BE2C (cell line): ENCODE measurements around the gene GPRC5B.

ENCODE experiments used
- DNase-seq: peaks from one replicate; pipeline ENCODE4 v3.0.0-alpha.2; 2020
- H3K27me3 ChIP-seq: fragments of 250-450 bp; sonication (Bioruptor Pico); 2 replicates; pipeline ENCODE4 v1.5.1; 2020; ENCODE audit warnings: mild to moderate bottlenecking
- H3K36me3 ChIP-seq: fragments of 250-450 bp; sonication (Bioruptor Pico); 2 replicates; pipeline ENCODE4 v1.5.1; 2020; ENCODE audit warnings: mild to moderate bottlenecking
- H3K4me1 ChIP-seq: fragments of 250-450 bp; sonication (Bioruptor Pico); 2 replicates; pipeline ENCODE4 v1.5.1; 2020
- H3K4me3 ChIP-seq: 2 replicates; pipeline ENCODE4 v1.5.1; 2011; ENCODE audit warnings: low read depth, low read length
- H3K9me3 ChIP-seq: fragments of 250-450 bp; sonication (Bioruptor Pico); 2 replicates; pipeline ENCODE4 v1.5.1; 2020
- TF ChIP-seq, protein P1 (sequence below): IDR thresholded peaks from 2 replicates; pipeline ENCODE4 v1.5.1; 2012; ENCODE audit warnings: mild to moderate bottlenecking, low read depth, low read length

GPRC5B gene

DNA sequence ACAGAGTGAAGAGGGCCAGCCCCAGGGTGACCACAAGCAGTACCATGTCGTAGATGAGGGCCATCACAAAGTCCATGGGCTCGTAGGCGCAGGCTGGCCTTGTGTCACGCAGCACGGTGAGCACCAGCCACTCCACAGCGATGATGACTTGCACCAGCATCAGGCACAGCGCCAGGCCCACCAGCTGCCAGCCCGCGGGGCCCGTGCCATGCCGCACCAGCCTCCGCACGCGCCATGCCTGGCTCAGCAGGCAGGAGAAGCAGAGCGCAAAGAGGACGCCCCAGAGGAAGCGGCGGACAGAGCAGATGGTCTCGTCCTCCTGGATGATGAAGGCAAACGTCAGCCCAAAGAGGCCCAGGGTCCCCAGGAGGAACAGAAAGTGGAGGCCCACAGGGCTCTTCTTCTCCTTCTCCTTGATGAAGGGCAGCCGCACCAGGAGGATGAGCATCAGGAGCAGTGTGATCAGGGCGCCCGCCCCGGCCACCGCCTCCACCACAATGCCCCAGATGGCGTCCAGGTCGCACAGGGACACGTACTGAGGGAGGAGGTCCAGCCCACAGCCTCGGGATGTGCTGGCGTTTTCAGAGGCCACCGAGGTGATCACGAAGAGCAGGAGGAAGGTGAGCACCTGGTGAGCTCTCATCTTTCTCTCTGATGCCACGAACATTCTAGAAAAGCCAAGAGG is 12.3 kb downstream of the GPRC5B start:
- TF ChIP-seq, protein P1, sequence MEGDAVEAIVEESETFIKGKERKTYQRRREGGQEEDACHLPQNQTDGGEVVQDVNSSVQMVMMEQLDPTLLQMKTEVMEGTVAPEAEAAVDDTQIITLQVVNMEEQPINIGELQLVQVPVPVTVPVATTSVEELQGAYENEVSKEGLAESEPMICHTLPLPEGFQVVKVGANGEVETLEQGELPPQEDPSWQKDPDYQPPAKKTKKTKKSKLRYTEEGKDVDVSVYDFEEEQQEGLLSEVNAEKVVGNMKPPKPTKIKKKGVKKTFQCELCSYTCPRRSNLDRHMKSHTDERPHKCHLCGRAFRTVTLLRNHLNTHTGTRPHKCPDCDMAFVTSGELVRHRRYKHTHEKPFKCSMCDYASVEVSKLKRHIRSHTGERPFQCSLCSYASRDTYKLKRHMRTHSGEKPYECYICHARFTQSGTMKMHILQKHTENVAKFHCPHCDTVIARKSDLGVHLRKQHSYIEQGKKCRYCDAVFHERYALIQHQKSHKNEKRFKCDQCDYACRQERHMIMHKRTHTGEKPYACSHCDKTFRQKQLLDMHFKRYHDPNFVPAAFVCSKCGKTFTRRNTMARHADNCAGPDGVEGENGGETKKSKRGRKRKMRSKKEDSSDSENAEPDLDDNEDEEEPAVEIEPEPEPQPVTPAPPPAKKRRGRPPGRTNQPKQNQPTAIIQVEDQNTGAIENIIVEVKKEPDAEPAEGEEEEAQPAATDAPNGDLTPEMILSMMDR, result no peak
- no peaks in the 10 kb centered on the region for H3K36me3 ChIP-seq
- DNase-seq, result no peak

DNA sequence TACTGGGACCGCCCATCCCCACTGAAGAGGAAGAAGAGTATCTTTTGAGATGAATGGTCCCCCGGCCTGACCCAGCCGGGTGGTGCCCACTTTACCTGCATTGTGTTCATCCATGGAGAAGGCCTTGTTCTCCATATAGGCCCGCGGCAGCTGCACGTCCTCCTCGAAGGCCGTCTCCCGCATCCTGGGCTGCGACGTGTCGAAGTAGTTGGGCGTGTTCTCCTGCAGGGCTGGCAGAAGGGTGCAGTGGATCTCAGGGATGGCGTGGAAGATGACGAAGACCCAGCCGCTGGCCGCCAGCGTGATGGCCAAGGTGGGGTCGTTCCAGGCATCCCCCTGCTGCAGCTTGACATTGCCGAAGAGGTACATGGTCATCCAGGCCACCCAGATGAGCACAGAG is 12.9 kb downstream of the GPRC5B start:
- DNase-seq, result no peak
- no peaks in the 10 kb centered on the region for H3K27me3 ChIP-seq
- no peaks in the 10 kb centered on the region for H3K36me3 ChIP-seq
- no peaks in the 10 kb centered on the region for H3K9me3 ChIP-seq
- no peaks in the 10 kb centered on the region for H3K4me1 ChIP-seq
- no peak overlapping the region for H3K4me3 ChIP-seq
- TF ChIP-seq, protein P1, result no peak

More for the DNA sequence above, 12.3 kb downstream of the GPRC5B start:
- H3K27me3 ChIP-seq, result no peaks in the 10 kb centered on the region
- no peaks in the 10 kb centered on the region for H3K4me1 ChIP-seq
- H3K4me3 ChIP-seq, result no peak overlapping the region
- H3K9me3 ChIP-seq, result no peaks in the 10 kb centered on the region

DNA sequence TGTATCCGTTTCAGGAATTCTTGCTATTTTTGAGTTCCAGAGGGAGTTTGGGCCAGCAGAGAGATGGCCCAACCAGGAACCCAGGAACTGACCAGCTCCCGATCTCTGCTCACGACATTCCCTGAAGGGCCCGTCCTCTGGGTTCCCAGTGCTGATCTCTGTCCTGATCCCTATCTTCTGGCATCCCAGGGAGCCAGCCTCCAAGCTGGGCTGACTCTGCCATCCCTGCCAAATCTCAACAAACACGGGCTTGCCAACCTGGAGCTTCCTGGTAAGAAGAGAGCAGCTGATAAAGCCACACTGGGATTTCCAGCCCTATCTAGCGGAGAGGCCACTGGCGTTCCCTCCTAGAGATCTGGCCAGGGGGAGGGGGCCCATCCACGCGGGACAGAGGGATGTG is 16.2 kb downstream of the GPRC5B start:
- Histone ChIP-seq H3K4me1 (no peaks in the 10 kb centered on the region), H3K36me3 (no peaks in the 10 kb centered on the region), H3K4me3 (no peak overlapping the region), H3K9me3 (no peaks in the 10 kb centered on the region), H3K27me3 (no peaks in the 10 kb centered on the region)
- TF ChIP-seq, protein P1, result no peak
- no peak for DNase-seq

DNA sequence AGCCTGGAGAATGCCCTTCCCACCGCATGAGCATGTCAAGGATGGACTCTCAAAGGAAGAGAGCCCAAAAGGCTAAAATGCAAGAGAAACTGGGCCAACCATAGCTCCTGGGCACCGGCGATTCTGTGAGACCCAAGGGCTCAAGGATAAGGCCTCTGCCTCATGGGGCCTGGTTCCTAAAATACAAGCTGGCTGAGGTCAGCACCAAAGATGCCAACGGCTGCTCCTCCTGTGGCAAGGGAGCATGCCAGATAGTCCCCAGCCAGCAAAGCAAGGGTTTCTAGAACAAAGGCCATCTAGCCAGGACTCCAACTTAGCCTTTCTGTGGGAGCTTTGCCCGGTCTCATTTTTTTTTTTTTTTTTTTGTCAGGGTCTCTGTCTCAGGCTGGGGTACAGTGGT is 20.1 kb downstream of the GPRC5B start:
- Histone ChIP-seq H3K4me1 (no peaks in the 10 kb centered on the region), H3K4me3 (no peak overlapping the region), H3K9me3 (no peaks in the 10 kb centered on the region), H3K36me3 (no peaks in the 10 kb centered on the region), H3K27me3 (no peaks in the 10 kb centered on the region)
- TF ChIP-seq, protein P1, result no peak
- DNase-seq, result no peak

DNA sequence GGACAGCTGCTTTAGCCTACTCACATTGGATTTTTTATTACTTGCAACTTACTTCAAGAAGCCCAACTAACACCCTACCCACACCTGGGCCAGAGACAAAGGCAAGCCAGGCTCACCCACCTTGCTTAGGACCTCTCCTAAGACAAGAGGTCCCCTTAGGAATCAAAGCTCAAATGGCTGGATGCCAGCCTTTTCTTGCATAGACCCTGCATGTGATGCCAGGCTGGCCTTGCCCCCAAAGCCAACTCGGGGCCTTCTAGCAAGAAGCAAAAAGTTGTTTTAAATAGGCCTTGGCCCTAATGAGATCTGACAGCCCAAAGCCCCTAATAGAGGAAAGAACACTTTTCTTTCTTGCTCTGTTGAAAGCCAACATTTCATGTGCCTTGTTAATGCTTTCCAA is 20.7 kb downstream of the GPRC5B start:
- DNase-seq, result no peak

DNA sequence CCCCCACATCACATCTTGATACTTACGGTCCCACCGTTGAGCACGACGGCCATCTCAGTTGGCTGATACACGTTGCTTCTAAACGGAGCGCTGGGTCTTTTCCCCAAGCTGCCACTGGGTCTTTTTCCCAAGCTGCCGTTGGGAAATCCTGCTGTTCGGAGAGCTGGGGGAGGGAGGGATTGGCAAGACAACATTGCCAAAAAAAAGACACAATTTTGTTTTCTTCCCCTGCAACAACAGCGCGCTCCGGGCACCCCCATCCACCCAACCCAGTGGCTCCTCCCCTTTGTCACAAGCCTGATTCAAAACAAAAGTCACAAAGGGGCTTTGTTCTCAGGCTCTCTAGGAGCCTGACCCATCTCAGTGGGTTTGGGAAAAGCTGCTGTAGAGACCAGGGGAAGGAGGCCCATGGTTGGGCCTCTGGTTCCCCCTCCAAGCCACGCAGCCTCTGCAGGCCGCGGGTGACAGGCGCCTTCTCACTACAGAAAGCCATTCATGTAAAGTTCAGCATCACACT is 22.8 kb downstream of the GPRC5B start:
- H3K36me3 ChIP-seq, result no peaks in the 10 kb centered on the region
- H3K9me3 ChIP-seq, result no peaks in the 10 kb centered on the region
- no peaks in the 10 kb centered on the region for H3K27me3 ChIP-seq
- H3K4me3 ChIP-seq, result no peak overlapping the region
- no peak for DNase-seq
- no peaks in the 10 kb centered on the region for H3K4me1 ChIP-seq
- TF ChIP-seq, protein P1, result no peak

More for the DNA sequence above, 20.7 kb downstream of the GPRC5B start:
- no peak overlapping the region for H3K4me3 ChIP-seq
- no peaks in the 10 kb centered on the region for H3K27me3 ChIP-seq
- TF ChIP-seq, protein P1, result no peak
- H3K4me1 ChIP-seq, result no peaks in the 10 kb centered on the region
- H3K36me3 ChIP-seq, result no peaks in the 10 kb centered on the region
- H3K9me3 ChIP-seq, result no peaks in the 10 kb centered on the region
